GM19324 (cell line): ENCODE measurements around the gene CCM2.

Experiments used
- ATAC-seq: cut with Tn5 transposase; IDR thresholded peaks from one replicate; pipeline ENCODE4 v1.9.1; 2021; ENCODE audit warnings: mild to moderate bottlenecking, moderate library complexity; ENCODE audit not compliant: unreplicated experiment, low FRiP score

Gene CCM2

DNA sequence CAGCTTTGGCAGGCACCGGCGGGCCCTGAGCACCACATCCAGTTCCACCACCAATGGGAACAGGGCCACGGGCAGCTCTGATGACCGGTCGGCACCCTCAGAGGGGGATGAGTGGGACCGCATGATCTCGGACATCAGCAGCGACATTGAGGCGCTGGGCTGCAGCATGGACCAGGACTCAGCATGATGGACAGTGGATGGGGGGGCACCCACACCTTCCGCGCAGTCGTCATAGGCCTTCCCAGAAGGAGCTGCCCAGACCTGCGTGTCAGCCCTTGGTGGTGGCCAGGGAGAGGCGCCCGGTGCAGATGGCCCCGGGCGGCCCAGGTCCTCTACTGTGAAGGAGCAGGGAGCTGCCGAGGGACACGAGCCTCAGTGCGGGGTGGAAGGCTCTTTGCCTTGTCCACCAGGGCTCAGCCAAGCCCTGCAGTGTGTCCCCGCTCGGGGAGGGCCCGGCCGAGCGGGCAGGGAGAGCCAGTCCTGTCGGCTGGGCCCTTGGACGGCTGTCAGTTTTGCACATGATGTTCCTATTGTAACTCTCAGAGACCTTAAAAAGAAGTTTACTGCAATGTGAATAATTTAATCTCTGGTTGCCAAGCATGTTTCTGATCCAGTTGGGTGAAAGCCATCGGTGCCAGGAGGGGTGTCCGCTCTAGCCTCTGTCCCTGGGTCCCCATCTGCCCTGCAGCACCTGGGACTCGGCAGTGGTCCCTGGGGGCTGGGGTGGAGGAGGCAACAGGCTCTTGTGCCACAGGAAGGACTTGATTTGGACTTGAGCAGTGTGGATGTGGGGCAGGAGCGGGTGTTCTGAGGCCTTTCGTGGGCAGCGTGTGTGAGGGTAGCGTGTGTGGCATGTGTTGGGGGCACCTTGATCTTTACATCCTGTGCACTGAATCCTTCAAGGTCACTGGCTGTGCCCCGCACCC, 76.1 kb downstream of the CCM2 start:
- ATAC-seq: no peak

DNA sequence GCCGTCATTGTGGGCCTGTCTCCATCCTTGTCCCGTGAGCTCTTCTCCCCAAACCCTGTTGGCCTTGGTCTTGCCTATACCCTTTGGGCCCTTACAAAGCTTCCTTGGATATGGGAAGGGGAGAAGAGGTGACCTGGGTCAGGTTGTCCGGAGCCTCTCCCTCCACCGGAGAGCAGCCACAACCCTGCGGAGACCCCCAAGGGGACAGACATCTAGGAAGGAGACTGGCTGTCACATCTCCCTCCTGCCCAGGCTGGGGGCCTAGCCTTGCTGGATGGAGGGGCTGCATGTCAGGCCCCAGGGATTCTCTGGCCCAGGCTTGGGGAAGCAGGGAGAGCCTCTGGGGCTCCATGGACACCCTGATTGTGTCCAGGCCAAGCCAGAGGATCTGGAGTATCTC, 76.9 kb downstream of the CCM2 start:
- ATAC-seq: no peak

DNA sequence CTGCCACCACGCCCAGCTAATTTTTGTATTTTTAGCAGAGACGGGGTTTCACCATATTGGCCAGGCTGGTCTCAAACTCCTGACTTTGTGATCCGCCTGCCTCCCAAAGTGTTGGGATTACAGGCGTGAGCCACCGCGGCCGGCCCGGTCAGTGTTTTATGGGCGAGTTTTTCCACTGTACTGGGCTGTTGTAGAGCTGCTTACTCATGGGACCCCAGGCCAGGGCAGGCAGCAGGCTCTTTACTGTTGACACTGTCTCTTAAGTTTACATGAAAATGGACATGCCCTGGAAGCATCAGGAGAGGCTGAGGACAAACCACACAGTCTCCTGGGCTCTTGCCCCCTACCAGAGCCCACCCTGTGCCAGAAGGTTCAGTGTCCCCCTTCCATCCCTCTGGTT, 77.6 kb downstream of the CCM2 start:
- ATAC-seq: no peak

DNA sequence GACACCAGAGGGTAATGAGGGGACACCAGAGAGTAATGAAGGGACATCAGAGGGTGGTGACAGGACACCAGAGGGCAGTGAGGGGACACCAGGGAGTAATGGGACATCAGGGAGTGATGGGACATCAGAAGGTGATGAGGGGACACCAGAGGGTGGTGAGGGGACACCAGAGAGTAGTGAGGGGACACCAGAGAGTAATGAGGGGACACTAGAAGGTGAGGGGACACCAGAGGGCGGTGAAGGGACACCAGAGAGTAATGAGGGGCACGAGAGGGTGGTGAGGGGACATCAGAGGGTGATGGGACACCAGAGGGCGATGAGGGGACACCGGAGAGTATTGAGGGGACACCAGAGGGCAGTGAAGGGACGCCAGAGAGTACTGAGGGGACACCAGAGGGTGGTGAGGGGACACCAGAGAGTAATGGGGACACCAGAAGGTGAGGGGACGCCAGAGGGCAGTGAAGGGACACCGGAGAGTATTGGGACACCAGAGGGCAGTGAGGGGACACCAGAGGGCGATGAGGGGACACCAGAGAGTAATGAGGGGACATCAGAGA, 78.2 kb downstream of the CCM2 start:
- ATAC-seq: no peak

DNA sequence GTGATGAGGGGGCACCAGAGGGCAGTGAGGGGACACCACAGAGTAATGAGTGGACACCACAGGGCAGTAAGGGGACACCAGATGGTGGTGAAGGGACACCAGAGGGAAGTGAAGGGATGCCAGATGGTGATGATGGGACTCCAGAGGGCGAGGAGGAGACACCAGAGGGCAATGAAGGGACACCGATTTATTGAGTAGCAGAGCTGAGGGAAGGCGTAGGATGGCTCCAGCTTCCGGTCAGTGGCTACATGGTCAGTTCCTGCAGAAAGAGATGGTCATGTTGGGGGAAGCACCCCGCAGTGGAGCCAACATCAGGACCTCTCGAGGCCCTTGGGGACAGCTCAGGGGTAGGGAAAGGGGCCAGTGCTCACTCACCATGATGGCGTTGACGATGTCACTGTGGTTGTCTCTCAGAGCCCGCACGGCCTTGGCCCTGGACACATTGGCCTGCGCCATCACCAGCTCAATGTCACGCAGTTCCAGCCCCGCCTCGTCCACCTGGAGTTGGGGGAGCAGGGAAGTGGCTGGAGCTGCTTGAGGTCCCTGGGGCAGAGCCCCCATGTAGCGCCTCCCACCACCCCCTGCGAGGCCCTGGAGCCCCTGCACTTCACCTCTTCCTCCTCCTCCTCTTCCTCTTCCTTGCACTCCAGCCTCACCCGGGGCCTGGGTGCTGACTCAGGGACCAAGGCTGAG, 80.4 kb downstream of the CCM2 start:
- ATAC-seq: no peak

DNA sequence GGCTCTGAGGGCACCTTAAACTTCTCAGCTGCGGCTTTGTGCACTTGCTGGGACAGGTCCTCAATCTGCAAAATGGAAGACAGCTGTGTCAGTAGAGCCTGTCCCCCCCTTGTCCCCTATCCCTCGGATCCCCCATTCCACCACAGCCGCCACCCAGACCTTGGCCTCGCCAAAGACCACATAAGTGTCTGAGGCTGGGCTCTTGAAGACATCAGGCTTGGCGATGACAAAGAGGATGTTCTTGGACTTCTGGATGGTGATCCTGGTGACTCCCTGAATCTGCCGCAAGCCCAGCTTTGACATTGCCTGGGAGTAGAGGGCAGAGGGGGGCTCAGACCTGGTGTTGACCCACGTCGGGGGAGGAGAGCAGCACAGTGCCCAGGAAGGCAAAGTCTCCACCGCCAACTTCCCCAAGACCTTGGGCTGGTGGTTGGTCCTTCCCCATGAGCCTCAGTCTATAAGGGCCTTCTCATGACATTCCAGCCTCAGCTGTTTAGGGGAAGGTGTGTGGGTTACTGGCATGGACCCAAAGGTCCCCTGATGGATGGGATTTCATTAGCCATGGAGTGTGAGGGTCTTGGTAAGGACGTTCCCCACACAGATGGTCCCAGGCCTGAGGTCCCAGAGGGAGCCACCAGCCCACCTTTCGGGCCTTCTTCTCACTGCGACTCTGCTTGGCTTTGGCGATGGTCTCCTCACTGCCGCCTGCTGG, 81.1 kb downstream of the CCM2 start:
- ATAC-seq: no peak

DNA sequence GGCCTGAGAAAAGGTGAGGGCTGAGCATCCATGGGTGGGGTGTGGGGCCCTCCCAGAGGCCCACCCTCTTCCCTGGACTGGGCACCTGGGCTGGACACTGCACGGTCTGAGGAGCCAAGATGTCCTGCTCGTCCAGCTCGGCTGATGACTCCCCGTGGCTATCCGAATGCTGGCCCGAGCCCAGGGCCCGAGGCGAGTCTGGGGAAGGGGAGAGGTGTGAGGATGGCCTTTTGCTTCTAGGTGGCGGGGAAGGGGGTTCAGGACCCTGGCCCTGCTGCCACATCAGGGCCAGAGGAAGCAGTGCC, 81.6 kb downstream of the CCM2 start:
- ATAC-seq: no peak

DNA sequence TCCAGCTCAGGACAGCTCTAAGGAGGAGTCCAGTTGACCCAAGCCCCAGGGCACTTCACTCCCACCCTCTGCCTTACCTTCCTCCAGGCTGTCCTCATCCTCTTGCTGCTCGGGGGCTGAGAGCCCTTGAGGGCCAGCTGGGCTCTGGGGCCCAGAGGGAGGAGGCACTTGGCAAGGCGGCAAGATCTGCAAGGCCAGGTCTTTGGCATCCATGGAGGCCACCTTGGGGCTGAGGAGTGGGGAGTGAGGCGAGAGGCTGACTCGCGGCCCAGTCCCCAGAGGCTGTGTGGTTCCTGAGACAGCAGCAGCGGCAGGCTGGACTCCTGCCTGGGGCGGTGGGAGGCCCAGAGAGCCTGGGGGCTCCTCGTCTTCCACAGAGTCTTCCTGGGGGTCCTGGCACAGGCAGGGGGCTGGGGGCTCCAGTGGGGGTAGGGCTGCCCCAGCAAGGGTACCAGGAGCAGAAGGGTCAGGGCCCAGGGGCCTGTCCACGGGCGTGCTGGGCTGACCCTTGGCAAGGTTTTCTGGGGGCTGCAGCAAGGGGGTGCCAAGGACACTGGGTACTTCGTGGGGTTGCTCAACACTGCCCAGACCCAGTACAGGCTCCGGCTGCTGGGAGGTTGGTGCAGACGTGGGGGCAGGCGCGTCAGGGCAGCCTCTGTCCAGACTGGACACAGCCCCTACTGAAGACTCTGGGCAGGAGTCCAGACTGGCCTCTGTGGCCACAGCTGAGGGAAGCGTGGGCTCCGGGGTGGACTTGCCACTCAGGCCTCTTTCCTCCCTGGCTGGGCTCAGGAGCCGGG, 82.2 kb downstream of the CCM2 start:
- ATAC-seq: no peak

DNA sequence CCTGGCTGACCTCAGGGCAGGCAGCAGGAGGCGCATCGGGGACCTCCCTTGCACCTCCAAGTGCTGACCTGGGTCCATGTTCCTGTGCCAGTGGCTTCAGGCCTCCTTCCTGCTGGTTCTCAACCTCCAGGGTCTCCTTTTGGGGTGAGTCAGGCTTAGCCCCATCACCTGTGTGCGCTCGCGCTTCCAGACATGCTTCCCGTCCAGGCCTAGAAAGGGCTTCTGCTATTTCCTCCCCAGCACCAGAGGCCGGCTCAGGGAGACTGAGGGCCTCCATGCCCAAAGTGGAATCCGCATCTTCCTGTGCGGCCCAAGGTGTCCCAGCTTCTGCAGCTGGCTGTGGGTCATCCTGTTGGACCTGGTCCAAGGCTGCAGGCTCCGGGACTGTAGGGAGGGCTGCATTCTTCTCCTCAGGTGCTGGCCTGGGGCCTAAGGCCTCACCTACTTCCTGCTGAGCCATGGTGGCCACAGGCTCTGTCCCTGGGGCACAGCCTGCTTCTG, 82.9 kb downstream of the CCM2 start:
- ATAC-seq: no peak

DNA sequence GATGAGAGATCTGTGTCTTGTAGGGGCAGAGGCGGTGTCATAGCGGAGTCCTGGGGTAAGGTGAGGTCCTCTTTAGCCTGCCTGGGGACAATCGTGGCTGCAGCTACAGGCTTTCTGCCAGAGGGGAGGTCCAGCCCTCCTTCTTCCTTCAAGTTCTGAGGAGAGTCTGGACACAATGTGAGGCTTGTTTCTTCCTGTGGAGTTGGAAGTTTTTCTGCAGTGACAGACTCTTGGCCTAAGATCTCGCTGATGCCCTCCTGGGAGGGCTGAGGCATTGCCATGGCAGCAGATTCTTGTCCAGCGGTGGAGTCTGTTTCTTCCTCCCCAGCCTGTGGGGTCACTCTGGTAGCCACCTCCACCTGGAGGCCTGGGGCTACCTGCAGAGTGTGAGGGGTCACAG, 84.3 kb downstream of the CCM2 start:
- no peak for ATAC-seq

DNA sequence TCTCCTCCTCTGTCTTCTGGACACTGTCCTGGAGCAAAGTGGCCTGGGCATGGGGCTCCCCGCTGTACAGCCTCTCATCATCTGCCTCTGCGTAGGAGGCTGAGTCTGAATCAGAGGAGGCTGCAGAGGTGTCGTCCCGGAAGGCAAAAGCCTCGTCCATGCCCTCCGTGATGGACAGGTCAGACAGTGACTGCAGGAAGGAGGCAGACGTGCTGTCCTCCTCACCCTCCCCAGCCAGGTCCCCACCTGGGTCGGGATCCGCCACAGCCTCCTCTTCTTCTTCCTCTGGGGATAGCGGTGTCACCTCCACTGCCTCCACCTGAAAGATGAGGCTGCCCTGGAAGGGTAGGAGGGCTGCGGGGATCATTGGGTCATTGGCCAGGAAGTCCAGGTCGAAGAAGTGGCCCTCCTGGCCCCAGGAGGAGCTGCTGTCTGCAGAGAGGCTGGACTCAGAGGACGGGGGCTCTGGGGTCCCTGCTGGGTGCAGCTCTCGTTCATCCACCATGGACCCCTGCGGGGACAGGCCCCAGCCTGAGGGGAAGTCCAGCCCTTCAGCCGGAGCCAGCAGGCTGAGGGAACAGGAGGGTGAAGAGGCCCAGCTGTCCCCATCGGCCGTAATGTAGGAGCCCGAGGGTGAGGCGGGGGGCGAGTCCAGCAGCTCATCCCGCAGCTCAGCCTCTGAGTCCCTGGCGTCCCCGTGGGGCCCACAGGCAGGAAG, 85.1 kb downstream of the CCM2 start:
- ATAC-seq: no peak

DNA sequence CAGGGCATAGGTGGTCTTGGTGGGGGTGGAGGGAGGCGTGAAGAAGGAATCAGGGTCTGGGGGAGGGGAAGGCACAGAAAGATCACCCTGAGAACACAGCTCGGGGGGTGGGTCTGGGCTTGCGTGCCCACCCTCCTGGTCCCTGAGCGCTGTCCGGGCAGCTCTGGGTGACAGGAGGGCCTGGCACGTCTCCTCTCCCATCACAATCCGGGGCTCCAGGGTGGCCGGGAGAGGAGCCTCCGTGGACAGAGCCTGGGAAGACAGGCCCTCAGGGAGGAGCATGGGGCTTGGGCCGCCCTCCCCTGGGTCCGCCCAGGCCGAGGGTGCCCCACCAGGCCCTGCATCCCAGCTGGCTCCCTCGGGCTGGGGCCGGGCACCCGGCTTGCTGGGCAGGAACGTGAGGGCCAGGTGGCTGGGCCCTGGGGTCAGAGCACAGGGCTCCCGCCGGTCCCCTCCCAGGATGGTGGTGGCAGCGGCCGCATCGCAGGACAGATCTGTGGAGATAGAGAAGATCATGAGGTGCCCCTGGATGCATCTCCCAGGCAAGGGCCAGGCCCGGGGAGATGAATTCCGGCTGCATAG, 85.7 kb downstream of the CCM2 start:
- ATAC-seq: no peak

DNA sequence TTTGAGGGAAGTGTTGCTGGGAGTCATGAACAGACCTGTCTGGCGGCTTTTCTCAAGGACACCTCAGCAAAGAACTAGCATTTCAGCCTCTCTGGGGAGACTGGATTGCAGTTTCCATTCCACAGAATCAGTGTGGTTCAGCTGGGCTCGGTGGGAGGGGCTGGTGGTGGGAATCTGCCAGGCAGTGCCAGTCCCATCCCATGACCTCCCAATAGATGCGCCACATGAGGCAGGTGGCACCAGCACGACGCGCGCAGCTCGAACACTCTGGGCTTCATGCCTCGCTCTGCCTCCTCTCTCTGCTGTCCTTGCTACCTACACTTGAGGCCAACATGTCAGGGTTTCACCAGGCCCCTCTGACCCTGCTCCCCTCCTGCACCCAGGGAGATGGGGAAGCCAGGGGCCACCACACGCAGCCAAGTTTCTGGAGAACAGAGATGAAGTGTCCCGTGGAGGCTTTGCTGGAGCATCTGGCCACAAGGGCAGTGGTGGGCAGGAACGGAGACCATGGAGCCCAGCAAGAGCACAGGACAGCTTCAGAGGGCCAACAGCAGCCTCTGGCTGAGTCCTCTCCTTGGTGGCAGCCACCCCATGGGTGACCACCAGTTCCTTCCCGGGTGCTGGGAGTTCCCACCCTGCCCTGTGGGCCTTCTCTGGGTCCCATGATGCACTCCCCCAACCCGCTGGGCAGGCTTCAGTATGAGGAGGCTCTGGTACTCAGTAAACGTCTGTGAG, 86.5 kb downstream of the CCM2 start:
- ATAC-seq: no peak

DNA sequence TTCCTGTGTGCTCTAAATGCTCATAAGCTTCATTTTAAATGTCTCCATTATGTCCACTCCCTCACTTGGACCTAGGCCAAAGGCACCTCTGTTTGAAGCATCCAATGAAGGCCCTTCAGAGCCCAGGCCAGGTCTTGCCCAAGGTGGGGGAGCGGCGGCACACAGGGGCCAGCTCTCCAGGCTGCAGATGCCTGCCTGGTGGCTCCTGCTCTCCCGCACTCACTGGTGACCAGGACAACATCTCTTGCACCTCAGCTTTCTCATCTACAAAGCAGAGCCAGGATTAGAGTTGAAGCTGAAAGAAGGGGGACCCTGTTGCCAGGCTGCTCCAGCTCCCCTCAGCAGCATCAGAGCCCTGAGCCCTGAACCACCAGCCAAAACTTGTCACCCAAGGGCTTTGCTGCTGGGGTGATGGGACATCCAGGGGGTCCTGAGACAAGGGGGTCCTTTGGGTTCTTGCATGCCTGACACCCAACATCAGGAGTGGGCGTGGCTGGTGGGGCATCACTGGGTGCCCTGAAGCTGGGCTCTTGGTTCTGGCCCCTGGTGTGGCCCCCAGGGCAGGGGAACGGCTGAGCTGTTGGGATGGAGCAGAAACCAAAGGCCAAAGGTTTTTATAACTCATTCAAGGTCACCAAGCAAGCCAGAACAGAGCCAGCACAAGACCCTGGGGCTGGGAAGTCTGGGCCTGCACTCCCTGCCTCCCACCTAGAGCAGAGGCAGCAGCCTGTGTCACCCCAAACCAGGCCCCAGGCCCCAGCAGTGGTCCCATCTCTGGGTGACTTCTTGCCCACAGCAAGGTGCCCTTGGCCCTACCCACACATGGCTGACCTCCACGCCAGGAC, 87.5 kb downstream of the CCM2 start:
- no peak for ATAC-seq

DNA sequence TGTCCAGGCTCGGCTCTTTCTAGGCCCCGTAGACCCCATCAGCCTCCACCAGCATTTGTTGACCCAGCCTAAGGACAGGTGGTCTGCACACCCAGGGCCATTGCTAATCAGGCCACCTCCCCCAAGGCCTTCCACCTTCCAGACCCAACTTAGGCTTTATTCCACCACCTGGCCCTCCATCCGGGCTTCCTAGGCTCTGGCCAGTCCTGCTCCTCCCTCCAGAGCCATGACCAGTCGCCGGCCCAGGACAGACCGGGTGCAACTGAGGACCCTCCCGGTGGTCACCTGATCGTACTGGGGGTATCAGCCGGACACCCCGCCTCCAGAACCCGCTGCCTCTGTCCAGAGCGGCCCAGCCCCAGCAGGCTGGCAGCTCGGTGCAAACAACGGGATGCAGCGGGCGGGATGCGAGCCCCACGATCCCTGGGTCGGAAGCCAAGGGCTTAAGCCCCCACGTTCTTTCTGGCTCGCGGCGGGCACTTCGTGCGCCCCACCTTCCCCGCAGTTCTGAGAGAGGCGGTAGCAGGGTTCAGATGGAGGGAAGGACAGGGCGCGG, 88.2 kb downstream of the CCM2 start:
- no peak for ATAC-seq

DNA sequence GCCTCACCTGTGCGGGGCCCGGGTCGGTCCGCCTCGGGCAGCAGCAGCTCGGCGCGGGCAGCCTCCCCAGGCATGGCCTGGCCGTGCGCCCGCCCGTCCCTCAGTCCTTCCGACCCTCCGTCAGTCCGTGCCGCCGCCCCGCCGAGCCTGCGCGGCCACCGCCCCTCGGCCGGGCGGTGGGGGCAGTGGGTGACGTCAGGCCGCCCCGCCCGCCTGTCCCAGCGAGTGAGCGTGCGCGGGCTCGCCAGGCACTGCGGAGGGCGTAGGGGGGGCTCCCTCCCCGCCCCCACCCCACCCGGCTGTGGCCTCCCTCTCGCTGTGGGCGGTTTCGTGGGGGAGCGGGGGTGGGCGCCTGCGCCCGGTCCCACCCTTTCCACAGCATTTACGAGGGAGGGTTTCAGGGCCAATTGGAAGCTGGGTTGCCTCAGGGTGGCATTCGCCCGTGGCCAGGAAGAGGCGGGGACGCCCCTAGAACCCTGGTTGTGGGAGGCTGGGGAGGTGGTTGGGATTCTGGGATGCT, 88.9 kb downstream of the CCM2 start, which contains the start of gene NACAD:
NACAD (minus strand) TSS at position 149 of the 520 bp plus-strand sequence; CDS start at position 74, 75 bp downstream.
- no peak for ATAC-seq

DNA sequence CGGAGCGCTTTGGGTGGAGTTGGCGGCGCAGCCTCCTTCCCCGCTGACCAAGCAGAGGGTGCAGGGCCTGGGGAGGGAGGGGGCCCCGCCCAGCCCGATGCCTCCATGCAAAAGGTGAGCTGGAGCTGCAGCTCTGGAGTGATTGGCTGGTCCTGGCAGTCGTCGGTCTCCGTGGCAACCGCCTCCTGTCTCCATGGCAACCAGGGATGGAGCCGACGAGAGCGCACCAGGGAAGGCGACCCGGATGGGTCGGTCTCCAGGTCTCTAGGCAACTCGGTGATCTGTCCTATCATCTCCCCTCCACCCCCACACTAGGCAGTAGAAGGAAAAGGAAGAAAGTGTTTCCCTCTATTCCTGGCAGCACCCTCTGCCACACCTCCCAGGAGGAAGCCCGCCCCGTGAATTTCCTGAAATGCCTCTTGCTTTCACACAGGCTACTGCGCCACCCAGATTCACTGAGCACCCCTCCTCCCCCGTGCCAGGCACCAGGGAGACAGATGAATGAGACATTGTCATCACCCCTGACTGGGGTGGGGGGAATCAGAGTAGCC, 89.4 kb downstream of the CCM2 start:
- no peak for ATAC-seq
